ENCODE results near the gene NT5C2.

- TF ChIP-seq CTCF (conservative IDR thresholded peaks at IDR 0.05 in 1 of 2, IDR thresholded peaks at IDR 0.05 in 1 of 2; ENCODE audit: low read depth in 1 of 2, low read length in 2 of 2) (no peak), EZH2 (IDR thresholded peaks at IDR 0.05; ENCODE audit: low read length, missing control alignments) (no peak)
Measured at GRCh38 chr10:103144041-103144440, 49.0 kb downstream of the NT5C2 start.

Data from fibroblast of lung (primary cell).